ENCODE results near the gene ERBB2. TPM values are rescaled to one million over a fixed set of nuclear protein-coding genes. Genes with fewer than 3 reads are reported as not detected.
"Not testable (repeated sequence)": the region's sequence is repeated elsewhere in the genome, so short reads cannot be mapped to it uniquely, and the experiment has no call there.

ERBB2 gene
- total RNA-seq, 1 experiment from 2014 or later, result 11.9 TPM

GRCh38 chr17:39747745-39748144 is 47.9 kb downstream of the ERBB2 start:
- DNase-seq (ENCODE audit: low read depth, low spot score), result no peak
- in situ Hi-C loops (cut with HindIII; ENCODE audit: low pct_unique_long_range_greater_than_20kb, low sequenced_read_pairs), result no loop called here

GRCh38 chr17:39748444-39749034 is 48.7 kb downstream of the ERBB2 start:
- DNase-seq (ENCODE audit: low read depth, low spot score); in situ Hi-C loops (cut with HindIII; ENCODE audit: low pct_unique_long_range_greater_than_20kb, low sequenced_read_pairs): not testable (repeated sequence)

GRCh38 chr17:39750131-39751015 is 50.5 kb downstream of the ERBB2 start:
- in situ Hi-C loops (cut with HindIII; ENCODE audit: low pct_unique_long_range_greater_than_20kb, low sequenced_read_pairs), result no loop called here
- DNase-seq (ENCODE audit: low read depth, low spot score), result no peak

GRCh38 chr17:39751016-39751543 is 51.2 kb downstream of the ERBB2 start:
- in situ Hi-C loops (cut with HindIII; ENCODE audit: low pct_unique_long_range_greater_than_20kb, low sequenced_read_pairs), result no loop called here
- DNase-seq (ENCODE audit: low read depth, low spot score), result no peak

GRCh38 chr17:39751637-39752036 is 51.8 kb downstream of the ERBB2 start:
- no peak for DNase-seq (ENCODE audit: low read depth, low spot score)
- in situ Hi-C loops (cut with HindIII; ENCODE audit: low pct_unique_long_range_greater_than_20kb, low sequenced_read_pairs), result no loop called here

- no peak for DNase-seq (ENCODE audit: low read depth, low spot score)
- in situ Hi-C loops (cut with HindIII; ENCODE audit: low pct_unique_long_range_greater_than_20kb, low sequenced_read_pairs), result no loop called here
These were observed 52.5 kb downstream of the ERBB2 start for GRCh38 chr17:39752241-39752881.

- in situ Hi-C loops (cut with HindIII; ENCODE audit: low pct_unique_long_range_greater_than_20kb, low sequenced_read_pairs), result no loop called here
- DNase-seq (ENCODE audit: low read depth, low spot score), result peak; percentile 28
These were observed 53.8 kb downstream of the ERBB2 start for GRCh38 chr17:39753514-39754160.

GRCh38 chr17:39754161-39754957 is 54.5 kb downstream of the ERBB2 start:
- peak; percentile 76 for DNase-seq (ENCODE audit: low read depth, low spot score)
- in situ Hi-C loops (cut with HindIII; ENCODE audit: low pct_unique_long_range_greater_than_20kb, low sequenced_read_pairs), result no loop called here

GRCh38 chr17:39754958-39755553 is 55.2 kb downstream of the ERBB2 start:
- no peak for DNase-seq (ENCODE audit: low read depth, low spot score)
- in situ Hi-C loops (cut with HindIII; ENCODE audit: low pct_unique_long_range_greater_than_20kb, low sequenced_read_pairs), result no loop called here

GRCh38 chr17:39755554-39756379 is 55.9 kb downstream of the ERBB2 start:
- no peak for DNase-seq (ENCODE audit: low read depth, low spot score)
- in situ Hi-C loops (cut with HindIII; ENCODE audit: low pct_unique_long_range_greater_than_20kb, low sequenced_read_pairs), result no loop called here

- in situ Hi-C loops (cut with HindIII; ENCODE audit: low pct_unique_long_range_greater_than_20kb, low sequenced_read_pairs), result no loop called here
- no peak for DNase-seq (ENCODE audit: low read depth, low spot score)
These were observed 56.7 kb downstream of the ERBB2 start for GRCh38 chr17:39756380-39757079.

- DNase-seq (ENCODE audit: low read depth, low spot score), result no peak
- in situ Hi-C loops (cut with HindIII; ENCODE audit: low pct_unique_long_range_greater_than_20kb, low sequenced_read_pairs), result no loop called here
These were observed 57.4 kb downstream of the ERBB2 start for GRCh38 chr17:39757176-39757662.

- DNase-seq (ENCODE audit: low read depth, low spot score), result no peak
- in situ Hi-C loops (cut with HindIII; ENCODE audit: low pct_unique_long_range_greater_than_20kb, low sequenced_read_pairs), result no loop called here
These were observed 58.3 kb downstream of the ERBB2 start for GRCh38 chr17:39757931-39758873.

GRCh38 chr17:39759204-39759603 is 59.3 kb downstream of the ERBB2 start:
- in situ Hi-C loops (cut with HindIII; ENCODE audit: low pct_unique_long_range_greater_than_20kb, low sequenced_read_pairs), result no loop called here
- no peak for DNase-seq (ENCODE audit: low read depth, low spot score)

Data from SK-MEL-5 (cell line).